Measurements from ENCODE around the gene TESK2.

GRCh38 chr1:45405636-45406035 lies 85.3 kb downstream of the TESK2 start:
- TF ChIP-seq CTCF (IDR thresholded peaks at IDR 0.05) = no peak
- TF ChIP-seq POLR2A (IDR thresholded peaks at IDR 0.05) = no peak
- no peak for TF ChIP-seq POLR2AphosphoS5 (IDR thresholded peaks at IDR 0.05; ENCODE audit: insufficient read depth in 1 of 2, low read depth in 1 of 2)
